Duodenal mucosa (tissue), 2 donors: Measurements from ENCODE around the gene TECPR2.
"Not testable (repeated sequence)": the region's sequence is repeated elsewhere in the genome, so short reads cannot be mapped to it uniquely, and the experiment has no call there.

Source experiments
- H3K27ac ChIP-seq: one replicate; pipeline ENCODE4 v1.7.0; 2013; ENCODE audit warnings: low read depth, low read length
- H3K27me3 ChIP-seq, 2 donors: one replicate each; pipeline ENCODE4 v1.7.0; 2013; ENCODE audit warnings: low read length in 2 of 2, control low read depth in 1 of 2; ENCODE audit not compliant: insufficient read depth in 2 of 2, control insufficient read depth in 1 of 2
- H3K36me3 ChIP-seq, 2 donors: one replicate each; pipeline ENCODE4 v1.7.0; 2013; ENCODE audit warnings: low read length in 2 of 2, control low read depth in 1 of 2; ENCODE audit not compliant: insufficient read depth in 2 of 2, control insufficient read depth in 1 of 2
- H3K4me1 ChIP-seq, 2 donors: one replicate each; pipeline ENCODE4 v1.7.0; 2013; ENCODE audit warnings: low read length in 2 of 2, control low read depth in 1 of 2; ENCODE audit not compliant: insufficient read depth in 2 of 2, control insufficient read depth in 1 of 2
- H3K4me3 ChIP-seq, 2 donors: one replicate each; pipeline ENCODE4 v1.7.0; 2013; ENCODE audit warnings: low read length in 2 of 2, low read depth in 1 of 2
- H3K9ac ChIP-seq, 2 donors: one replicate each; pipeline ENCODE4 v1.7.0; 2013; ENCODE audit warnings: low read length in 2 of 2, low read depth in 1 of 2
- H3K9me3 ChIP-seq, 2 donors: one replicate each; pipeline ENCODE4 v1.7.0; 2013; ENCODE audit warnings: low read length in 2 of 2, control low read depth in 1 of 2; ENCODE audit not compliant: control insufficient read depth in 1 of 2

TECPR2 gene

GRCh38 chr14:102537981-102538601 lies 175.3 kb downstream of the TECPR2 start:
- H3K27ac ChIP-seq = no peak overlapping the region
- no peak overlapping the region for H3K4me3 ChIP-seq
- H3K36me3 ChIP-seq = no peaks in the 10 kb centered on the region
- H3K4me1 ChIP-seq = peaks cover 0 to 5% of the 10 kb centered on the region in 2 donors
- no peaks in the 10 kb centered on the region for H3K9me3 ChIP-seq
- H3K27me3 ChIP-seq = no peaks in the 10 kb centered on the region
- no peak overlapping the region for H3K9ac ChIP-seq

GRCh38 chr14:102538602-102539543 lies 176.1 kb downstream of the TECPR2 start:
- H3K36me3 ChIP-seq = no peaks in the 10 kb centered on the region
- H3K4me1 ChIP-seq = peaks cover 0 to 5% of the 10 kb centered on the region in 2 donors
- no peak overlapping the region for H3K9ac ChIP-seq
- H3K4me3 ChIP-seq = no peak overlapping the region
- H3K9me3 ChIP-seq = no peaks in the 10 kb centered on the region
- no peaks in the 10 kb centered on the region for H3K27me3 ChIP-seq
- no peak overlapping the region for H3K27ac ChIP-seq

- H3K9me3 ChIP-seq = no peaks in the 10 kb centered on the region
- H3K4me1 ChIP-seq = peaks cover 4 to 5% of the 10 kb centered on the region in 2 donors
- H3K4me3 ChIP-seq = no peak overlapping the region
- no peak overlapping the region for H3K27ac ChIP-seq
- H3K36me3 ChIP-seq = no peaks in the 10 kb centered on the region
- no peak overlapping the region for H3K9ac ChIP-seq
- no peaks in the 10 kb centered on the region for H3K27me3 ChIP-seq
These were observed 177.0 kb downstream of the TECPR2 start for GRCh38 chr14:102539544-102540314.

GRCh38 chr14:102540315-102541028 lies 177.7 kb downstream of the TECPR2 start:
- peaks cover 0 to 4% of the 10 kb centered on the region in 2 donors for H3K27me3 ChIP-seq
- no peaks in the 10 kb centered on the region for H3K9me3 ChIP-seq
- no peak overlapping the region for H3K27ac ChIP-seq
- H3K36me3 ChIP-seq = no peaks in the 10 kb centered on the region
- H3K9ac ChIP-seq = no peak overlapping the region
- H3K4me3 ChIP-seq = no peak overlapping the region
- peaks cover 8% of the 10 kb centered on the region in 2 donors for H3K4me1 ChIP-seq

GRCh38 chr14:102541029-102541491 lies 178.3 kb downstream of the TECPR2 start:
- H3K9me3 ChIP-seq, H3K27ac ChIP-seq, H3K9ac ChIP-seq, H3K36me3 ChIP-seq, H3K4me3 ChIP-seq, H3K27me3 ChIP-seq: not testable (repeated sequence)
- peaks cover 7 to 14% of the 10 kb centered on the region in 2 donors for H3K4me1 ChIP-seq

GRCh38 chr14:102541771-102542170 lies 179.0 kb downstream of the TECPR2 start:
- Histone ChIP-seq H3K9me3 (no peaks in the 10 kb centered on the region), H3K27me3 (peaks cover 0 to 7% of the 10 kb centered on the region in 2 donors), H3K9ac (no peak overlapping the region), H3K4me1 (peaks cover 4 to 14% of the 10 kb centered on the region in 2 donors), H3K36me3 (no peaks in the 10 kb centered on the region), H3K27ac (no peak overlapping the region), H3K4me3 (no peak overlapping the region)

GRCh38 chr14:102544046-102544746 lies 181.5 kb downstream of the TECPR2 start:
- H3K27ac ChIP-seq = no peak overlapping the region

GRCh38 chr14:102544747-102545460 lies 182.2 kb downstream of the TECPR2 start:
- Histone ChIP-seq H3K27ac (peak overlapping the region; percentile 93), H3K9ac (peak overlapping the region; percentile 76 to 80), H3K27me3 (peaks cover 0 to 7% of the 10 kb centered on the region in 2 donors), H3K4me1 (peaks cover 8 to 14% of the 10 kb centered on the region in 2 donors), H3K4me3 (peak overlapping the region; percentile 67 to 69), H3K36me3 (no peaks in the 10 kb centered on the region), H3K9me3 (no peaks in the 10 kb centered on the region)

More at GRCh38 chr14:102544046-102544746, 181.5 kb downstream of the TECPR2 start:
- Histone ChIP-seq H3K27me3 (peaks cover 0 to 7% of the 10 kb centered on the region in 2 donors), H3K4me1 (peaks cover 8 to 14% of the 10 kb centered on the region in 2 donors), H3K9me3 (no peaks in the 10 kb centered on the region), H3K36me3 (no peaks in the 10 kb centered on the region), H3K9ac (no peak overlapping the region), H3K4me3 (no peak overlapping the region)
